HT-29 (cell line): ENCODE measurements around the gene BMPR1A. TPM values are rescaled to one million over a fixed set of nuclear protein-coding genes. Genes with fewer than 3 reads are reported as not detected.
A peak's percentile ranks its signal among the peaks of the same experiment; 100 is the strongest.

ENCODE experiments used
- DNase-seq: peaks from one replicate; pipeline ENCODE4 v3.0.0-alpha.2; 2015; ENCODE audit warnings: low spot score
- total RNA-seq: library from RNA; depleted of rRNA; stranded (reverse); fragments of >200 nt; shearing (Covaris generic); gene quantifications from 2 replicates; pipeline ENCODE4 v1.2.3, GENCODE V29; 2014

The BMPR1A gene
- total RNA-seq, 1 experiment from 2014 or later, result 11.2 TPM

DNA sequence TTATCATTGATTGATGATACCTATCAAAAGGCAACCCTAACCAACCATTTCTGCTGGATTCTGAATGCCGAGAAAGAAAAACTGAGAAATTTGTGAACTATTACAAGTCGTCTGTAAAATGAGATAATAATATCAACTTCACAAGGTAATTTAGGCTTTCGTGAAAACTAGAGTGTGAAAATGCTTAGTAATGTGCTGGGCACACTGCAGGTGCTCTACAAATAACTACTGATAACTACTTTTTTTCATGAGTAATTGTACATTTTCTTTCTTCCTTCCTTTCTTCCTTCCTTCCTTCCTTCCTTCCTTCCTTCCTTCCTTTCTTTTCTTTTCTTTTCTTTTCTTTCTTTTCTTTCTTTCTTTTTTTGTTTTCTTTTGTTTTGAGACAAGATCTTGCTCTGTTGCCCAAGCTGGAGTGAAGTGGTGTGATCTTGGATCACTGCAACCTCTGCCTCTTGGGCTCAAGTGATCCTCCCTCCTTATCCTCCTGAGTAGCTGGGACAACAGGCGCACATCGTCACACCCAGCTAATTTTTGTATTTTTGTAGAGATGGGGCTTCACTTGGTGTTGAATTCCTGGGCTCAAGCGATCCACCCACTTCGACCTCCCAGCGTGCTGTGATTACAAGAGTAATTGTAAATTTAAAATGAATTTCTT is 42.9 kb downstream of the BMPR1A start:
- no peak for DNase-seq

DNA sequence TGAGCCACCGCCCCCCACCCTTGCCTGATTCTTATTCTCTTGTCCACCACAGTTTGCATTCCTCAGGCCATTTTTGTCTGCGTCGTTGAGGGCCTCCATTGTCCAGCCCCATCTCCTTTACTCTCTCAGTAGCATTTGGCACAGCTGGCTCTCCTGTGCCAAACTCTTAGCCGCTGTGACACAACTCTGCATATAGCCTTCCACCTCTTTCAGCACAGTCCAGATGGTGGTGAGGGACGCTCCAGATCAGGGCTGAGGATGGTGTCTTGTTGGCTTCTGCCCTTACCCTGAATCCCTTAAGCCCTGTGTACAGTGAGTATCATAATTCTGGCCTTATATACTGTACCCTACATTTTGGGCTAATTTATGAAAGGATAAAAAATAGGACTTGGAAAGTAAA is 45.6 kb downstream of the BMPR1A start:
- no peak for DNase-seq

DNA sequence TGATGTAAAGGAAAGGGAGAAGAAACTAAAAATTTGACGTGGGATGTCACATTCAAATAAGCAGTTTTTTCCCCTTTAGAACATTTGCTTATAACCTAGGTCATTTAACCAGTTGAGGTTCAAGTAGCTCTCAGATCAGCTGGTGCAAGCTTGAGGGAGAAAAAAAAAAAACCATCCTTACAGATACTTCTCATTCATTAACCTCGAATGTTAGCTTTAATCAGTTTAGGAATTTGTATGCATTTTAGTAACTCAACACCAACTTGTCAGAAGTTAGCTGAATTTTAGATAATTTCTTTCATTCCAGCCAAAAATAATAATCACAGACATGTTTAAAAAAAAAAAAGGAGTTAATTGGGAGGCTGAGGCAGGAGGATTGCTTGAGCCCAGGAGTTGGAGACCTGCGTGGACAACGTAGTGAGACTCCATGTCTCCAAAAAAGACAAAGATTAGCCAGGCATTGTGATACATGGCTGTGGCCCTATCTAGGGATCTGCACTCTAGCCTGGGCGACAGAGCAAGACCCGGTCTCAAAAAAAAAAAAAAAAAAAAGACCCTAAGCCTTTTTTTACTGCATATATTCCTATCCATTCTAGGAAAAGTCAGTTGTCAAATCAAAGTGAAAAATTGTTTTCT is 46.2 kb downstream of the BMPR1A start:
- no peak for DNase-seq

DNA sequence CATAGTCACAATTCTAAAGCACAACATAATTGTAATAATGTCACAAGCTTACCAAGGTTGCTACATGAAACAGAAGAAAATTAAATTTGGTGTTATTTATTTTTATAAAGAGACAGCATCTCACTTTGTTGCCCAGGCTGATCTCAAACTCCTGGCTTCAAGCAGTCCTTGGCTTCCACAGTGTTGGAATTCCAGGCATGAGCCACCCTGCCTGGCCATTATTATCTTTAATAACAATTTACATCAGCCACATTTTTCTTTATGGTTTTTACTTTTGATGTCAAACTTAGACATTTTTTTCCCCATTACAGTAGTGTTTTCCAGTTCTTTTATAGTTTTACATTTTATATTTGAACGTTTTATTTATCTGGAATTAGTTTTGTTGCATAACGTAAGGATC is 46.7 kb downstream of the BMPR1A start:
- DNase-seq, result no peak

DNA sequence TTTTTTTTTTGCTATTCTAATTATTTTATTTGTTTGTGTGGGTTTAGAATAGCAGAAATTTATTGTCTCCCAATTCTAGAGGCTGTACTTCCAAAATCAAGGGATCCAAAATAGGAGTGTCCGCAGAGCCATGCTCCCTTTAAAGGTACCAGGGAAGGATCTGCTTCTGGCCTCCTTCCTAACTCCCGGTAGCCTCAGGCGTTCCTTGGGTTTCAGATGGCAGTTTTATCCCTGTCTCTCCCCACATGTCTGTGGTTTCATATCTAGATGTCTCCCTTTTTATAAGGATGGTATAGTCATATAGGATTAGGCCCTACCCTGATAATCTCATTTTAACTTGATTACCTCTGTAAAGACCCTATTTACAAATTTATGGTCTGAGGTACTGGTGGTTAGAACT is 48.4 kb downstream of the BMPR1A start:
- DNase-seq, result no peak

DNA sequence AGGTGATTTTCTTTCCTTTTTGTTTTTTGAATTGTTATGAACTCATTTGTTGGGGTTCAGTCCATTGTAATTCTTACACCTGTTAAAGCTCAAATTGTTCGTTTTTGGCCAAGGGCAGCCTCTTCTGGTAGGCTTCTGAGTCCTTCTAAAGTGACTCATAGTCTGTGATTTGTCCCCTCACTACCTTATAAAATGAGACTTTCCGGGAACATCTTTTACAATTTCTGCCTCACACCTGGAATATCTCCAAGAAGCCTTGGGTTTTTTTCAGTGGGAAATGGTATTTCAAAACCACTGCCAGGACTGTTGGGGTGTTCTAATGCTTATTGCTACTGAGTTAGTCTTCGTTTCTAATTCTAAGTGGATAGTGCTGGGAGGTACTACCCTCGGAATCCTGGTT is 56.7 kb downstream of the BMPR1A start:
- DNase-seq, result no peak

DNA sequence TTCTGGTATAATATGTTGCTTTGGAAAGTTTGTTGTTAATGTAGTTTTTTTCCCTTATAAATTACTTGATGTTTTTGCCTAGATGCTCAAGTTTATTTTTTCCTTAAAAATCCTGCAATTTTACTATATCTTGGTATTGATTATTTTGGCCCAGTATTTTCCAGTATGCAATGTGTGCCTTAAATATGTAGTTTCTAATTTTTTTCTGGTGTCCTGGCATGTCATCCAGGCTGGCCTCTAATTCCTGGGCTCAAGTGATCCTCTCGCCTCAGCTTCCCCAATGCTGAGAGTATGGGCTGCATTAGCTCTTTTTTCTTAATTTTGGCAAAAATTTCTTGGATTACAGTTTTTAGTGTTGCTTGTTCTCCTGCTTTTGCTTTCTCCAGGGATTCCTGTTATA is 57.6 kb downstream of the BMPR1A start:
- DNase-seq, result no peak

DNA sequence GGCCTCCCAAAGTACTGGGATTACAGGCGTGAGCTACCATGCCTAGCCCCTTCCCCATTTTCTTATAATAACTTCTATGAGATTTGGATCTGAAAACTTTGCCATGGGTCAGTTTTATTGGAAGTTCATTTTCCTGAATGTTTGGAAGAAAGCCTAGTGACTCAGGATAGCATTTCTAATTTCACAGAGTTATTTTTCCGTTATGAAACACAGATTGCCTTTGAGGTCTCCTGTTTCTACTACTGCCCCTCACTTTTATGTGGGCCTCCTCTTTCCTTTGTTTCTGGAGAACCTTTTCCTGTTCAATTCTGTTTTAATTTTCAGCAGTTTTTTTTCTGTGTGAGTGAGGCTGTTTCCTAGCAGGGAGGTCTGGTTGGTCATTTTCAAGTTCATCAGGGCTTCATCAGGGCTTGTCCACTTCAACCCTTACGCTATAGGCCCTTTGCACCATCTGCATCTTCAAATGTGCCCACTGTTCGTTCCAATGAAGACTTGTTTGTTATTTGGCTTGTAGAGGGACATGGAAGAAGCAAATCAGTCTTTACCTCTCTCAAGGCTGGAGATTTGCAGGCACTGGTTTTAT is 58.7 kb downstream of the BMPR1A start:
- no peak for DNase-seq

DNA sequence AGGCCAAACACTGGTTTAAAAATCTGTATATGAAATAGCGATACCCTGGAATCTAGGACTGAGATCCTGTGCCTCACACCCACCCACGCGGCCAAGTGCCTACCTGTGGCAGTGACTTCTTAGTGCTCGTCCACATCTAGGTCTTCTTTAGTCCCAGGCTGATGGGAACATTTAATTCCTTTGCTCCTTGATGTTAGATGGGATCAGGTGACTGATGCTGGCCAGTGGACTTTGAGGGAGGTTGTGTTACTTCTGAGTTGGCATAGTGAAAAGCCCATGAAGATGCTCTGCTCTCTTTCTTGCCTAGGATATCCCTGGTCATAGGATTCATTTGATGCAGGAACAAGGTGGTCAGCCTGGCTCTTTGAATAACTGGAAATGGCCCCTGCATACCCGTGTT is 59.2 kb downstream of the BMPR1A start:
- DNase-seq, result no peak

DNA sequence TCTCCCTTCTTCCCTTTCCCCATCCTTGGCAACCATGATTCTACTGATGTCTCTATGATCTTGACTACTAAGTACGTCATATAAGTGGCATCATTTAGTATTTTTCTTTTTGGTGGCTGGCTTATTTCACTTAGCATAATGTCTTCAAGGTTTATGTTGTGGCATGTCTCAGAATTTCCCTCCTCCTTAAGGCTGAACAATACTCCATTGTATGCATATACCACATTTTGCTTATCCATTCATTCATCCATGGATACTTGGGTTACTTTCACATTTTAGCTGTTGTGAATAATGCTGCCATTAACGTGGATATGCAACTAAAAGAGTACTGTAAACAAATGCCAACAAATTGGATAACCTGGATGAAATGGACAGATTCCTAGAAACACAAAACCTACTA is 60.8 kb downstream of the BMPR1A start:
- DNase-seq, result no peak

DNA sequence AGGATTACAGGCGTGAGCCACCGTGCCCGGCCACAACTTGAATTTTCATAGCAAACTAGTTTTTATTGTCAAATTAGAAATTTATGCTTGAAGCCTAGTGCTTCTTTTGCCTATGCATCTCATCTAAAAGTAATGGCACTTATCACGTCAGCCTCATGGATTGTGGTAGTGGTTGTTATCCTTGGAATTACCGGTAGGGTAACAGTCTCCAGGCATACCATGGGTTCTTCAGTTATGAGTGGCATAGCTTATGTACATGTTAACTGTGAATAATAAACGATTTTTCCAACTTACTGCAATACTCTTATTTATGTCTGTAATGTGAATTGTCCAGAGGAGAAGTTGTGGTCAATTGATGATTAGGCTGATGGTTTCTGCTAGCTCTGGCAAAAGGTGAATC is 63.1 kb downstream of the BMPR1A start:
- DNase-seq, result no peak

DNA sequence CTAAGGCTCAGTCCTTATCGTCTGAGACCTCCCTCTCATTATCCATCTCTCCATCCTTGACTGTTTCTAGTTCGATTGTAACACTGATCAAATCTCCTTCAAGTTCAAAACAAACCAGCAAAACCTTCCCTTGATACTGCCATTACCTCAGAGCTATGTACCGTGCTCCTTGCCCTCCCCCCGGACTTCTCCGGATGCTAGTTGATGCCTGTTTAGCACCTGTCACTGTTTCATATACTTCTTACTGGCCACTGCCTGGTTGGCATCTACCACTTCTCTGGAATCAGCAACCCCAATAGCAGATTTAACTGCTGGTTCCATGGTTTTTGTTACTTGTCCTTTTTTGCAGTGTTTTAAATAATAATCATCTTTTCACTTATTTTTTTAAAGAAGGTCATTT is 64.1 kb downstream of the BMPR1A start:
- DNase-seq, result no peak

DNA sequence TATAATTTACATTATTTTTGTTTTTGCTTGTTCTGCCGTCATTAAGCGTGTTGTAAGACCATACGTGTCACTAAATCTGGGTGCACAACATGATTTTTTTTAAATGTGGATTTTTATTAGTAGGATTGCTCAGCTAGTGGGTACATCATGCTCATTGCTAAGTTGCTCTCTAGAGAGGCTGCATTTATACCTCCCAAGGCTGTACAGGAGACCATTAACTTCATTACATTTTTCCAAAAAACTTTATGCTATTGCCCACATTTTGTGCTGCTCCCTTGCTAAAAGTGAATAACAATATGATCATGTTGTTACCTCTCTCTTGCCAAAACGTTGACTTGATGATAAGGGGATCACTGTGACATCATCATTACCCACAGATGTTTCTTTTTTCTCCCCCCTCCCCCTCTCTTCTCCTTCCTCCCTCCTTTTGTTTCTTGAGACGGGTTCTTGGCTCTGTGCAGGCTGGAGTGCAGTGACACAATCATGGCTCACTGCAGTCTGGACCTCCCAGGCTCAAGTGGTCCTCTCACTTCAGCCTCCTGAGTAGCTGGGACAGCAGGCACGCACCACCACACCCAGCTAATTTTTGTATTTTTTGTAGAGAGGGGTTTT is 65.1 kb downstream of the BMPR1A start:
- DNase-seq, result no peak

DNA sequence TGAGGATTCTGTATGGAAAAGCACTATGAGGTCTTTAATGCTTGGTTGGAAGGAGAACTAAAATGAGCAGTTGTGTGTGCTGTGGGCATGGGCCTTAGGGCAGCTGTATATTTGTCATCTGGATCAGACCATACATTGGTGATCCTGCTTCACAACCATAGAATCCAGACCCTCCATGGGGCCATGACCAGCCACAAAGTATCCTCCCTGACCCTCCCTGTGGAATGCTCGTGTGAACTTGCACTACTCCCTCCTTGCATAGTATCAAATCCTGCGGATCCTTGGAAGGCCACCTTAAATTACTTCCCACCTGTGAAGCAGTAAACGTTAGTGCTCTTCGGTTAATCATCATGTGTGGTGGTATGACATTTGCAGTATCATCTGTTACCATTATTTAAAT is 67.1 kb downstream of the BMPR1A start:
- DNase-seq, result no peak

DNA sequence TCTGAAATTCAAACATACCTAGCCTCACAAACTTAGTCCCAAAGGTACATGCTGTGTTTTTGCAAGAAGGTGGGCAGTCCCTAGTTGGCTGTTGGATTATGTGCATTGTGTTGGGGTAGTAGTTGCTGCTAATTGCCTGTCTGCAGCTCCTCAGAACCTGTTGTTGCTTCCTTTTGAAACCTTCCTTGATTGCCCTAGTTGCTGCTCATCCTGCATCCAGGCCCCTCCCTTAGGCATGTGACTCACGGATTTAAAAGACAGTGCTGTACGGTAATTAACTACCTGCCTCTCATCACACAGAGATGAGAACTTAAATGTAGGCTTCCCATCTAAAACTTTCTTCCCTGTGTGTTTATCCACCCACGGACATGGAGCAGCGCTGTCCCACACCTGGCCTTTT is 67.7 kb downstream of the BMPR1A start:
- DNase-seq, result no peak

DNA sequence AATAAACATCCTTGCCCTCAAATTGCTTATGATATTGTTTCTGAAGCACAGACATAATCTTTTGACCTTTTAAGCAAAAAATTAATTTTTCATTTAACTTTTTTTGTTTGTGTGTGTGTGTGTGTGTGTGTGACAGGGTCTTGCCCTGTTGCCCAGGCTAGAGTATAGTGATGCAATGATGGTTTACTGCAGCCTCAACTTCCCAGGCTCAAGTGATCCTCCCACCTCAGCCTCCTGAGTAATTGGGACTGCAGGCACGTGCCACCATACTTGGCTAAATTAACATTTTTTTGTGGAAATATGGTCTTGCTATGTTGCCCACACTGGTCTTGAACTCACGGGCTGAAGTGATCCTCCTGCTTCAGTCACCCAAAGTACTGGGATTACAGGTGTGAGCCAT is 68.9 kb downstream of the BMPR1A start:
- no peak for DNase-seq

DNA sequence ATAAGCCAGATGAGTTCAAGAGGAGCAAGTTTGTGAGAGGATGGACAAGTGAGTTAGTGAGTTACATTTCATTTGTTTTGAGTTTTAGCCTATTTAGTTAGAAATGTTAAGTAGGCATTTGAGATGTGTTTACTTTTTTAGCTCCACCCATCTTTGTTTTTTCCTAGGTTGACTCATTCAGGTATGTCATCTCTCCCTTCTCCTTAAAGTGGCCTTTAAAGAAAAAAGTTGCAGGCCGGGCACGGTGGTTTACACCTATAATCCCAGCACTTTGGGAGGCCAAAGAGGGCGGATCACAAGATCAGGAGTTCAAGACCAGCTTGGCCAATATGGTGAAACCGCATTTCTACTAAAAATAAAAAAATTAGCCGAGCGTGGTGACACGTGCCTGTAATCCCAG is 71.2 kb downstream of the BMPR1A start:
- DNase-seq, result peak; percentile 61

DNA sequence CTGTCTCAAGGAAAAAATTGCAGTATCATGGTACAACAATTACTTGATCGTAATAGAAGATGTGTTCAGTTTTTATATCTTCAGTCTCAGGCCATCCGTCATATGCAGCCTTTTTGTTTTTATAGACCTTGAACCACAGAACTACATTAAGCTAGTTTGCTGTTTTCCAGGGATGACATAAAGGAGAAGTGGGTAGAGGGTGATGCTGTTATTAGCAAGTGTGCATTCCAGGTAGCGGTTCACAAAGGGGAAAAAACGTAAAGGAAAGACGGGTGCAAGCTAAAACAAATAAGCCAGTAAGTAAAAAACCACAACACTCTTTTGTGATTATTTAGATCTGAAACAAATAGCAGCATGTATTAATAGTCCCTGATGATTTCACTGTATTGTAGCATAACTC is 71.7 kb downstream of the BMPR1A start:
- DNase-seq, result no peak

DNA sequence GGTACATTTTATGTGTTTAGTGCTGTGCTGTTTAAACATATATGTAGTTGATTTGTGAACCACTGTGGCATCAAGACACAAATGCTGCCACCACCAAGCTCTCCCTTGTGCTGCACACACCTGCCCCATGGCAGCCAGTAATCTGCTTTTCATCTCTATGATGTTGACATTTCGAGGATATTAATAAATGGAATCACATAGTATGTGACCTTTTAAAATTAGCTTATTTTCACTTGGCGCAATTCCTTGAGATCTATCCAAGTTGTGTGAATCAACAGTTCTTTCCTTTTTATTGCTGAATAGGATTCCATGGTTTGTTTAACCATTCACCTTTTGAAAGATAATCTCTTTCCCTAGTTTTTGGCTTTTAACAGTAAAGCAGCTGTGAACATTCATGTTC is 73.1 kb downstream of the BMPR1A start:
- DNase-seq, result no peak

DNA sequence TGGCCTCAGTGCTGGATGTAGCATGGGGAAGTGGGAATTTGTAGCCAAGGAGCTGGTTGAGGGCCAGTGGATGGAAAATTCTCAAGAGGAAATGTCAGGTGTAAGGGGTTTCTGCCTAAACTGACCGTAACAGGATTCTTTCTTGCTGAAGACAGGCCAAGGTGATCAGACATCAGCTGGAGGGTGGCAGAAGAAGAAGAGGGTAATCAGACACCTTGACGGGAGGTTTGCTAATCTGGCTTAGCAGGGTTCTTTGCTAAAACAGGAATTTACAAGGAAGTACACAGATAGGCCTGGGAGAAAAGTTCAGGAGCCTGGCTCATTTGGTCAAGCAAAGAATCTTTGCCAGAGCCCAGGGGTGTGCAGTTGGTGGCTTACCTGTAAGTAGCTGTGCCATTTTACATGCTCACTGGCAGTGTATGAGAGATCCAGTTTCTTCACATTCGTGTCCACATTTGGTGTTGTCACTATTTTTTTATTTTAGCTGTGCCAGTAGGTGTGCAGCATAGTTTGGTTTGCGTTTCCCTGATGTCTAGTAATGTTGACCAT is 73.7 kb downstream of the BMPR1A start:
- no peak for DNase-seq

DNA sequence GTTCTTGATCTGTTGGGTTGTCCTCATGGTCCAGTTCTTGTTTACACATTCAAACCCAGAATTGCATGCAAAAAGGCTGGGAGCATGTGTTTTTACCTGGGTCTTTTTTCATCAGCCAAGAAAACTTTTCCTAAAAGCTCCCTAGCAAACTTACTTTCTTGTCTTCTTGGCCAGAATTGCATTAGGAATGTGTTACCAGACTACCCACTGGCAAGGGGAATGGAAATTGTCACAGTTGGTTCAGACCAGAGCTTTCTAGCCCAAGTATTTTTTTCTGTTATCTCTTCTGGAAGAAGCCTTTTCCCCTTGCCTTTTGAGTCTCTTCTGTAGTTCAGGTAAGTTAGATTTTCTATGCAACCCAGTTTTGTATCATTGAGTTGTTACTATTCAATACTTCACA is 77.5 kb downstream of the BMPR1A start:
- DNase-seq, result no peak

DNA sequence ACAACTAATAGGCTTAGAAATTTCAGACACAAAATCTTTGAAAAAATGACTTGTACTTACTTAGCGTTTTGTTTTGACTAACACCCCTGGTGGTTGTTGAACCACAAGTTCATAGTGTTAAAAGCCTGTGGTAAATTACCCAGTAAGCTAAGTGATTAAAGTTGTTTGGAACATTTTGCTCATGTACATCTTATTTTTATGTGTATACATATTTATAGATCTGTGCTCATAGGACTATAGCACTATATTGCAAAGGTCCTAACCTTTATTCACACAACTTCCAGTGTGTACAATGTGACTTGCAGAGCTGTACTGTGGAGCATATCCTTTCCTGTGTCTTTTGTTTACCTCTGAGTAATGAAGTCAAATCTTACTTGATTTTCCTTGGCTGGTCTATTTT is 79.6 kb downstream of the BMPR1A start:
- DNase-seq, result no peak

DNA sequence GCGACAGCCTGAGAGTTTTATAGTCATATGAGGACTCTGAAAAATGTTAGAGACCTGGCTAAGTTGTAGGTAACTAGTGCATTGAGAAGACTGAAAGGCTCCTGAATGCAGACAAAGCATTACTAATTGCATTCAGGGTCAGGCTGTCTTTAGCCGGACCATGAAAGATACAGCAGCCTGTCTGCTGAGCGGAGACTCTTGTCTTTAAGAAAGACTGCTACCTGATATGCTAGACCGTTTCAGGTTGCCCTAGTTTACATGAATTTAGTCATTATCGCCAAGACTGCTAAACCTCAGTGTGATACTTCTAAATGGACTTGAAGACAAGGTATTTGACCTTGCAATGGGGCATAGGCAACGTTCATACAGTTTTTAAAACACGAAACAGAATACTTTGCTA is 81.2 kb downstream of the BMPR1A start:
- DNase-seq, result no peak
